K562 (cell line): ENCODE results near the gene EIF5B. TPM values are rescaled to one million over a fixed set of nuclear protein-coding genes. Genes with fewer than 3 reads are reported as not detected.

Source experiments
- ATAC-seq: fragments of 200-7000 bp; cut with Tn5 transposase; 3 replicates; pipeline ENCODE4 v1.9.1; 2020; ENCODE audit warnings: moderate library complexity
- BruUV-seq: library from RNA; stranded (reverse); fragments of 400-500 nt; replicated peaks from 2 replicates; lab custom pipeline; 2021; lab: Mats Ljungman, UMichigan
- CTCF ChIA-PET: fragments of 300-600 bp; formaldehyde crosslinking; extraction: SDS; loops from one replicate; lab custom pipeline; 2021; ENCODE audit warnings: low intra/inter-chr PET ratio; lab: Yijun Ruan, JAX
- POLR2A ChIA-PET: fragments of 300-600, 350-650 bp; sonication (Branson Sonifier 250); formaldehyde crosslinking; extraction: SDS; loops from one replicate; lab custom pipeline; 2021; ENCODE audit warnings: antibody characterized with exemption, inconsistent platforms; lab: Yijun Ruan, JAX
- DNase-seq, 4 experiments: peaks; one replicate each; pipeline versions ENCODE4 v3.0.0 to v3.0.0-alpha.2; 2011 to 2018; ENCODE audit warnings: low spot score in 3 of 4, mixed read lengths in 3 of 4; ENCODE audit errors: extremely low read depth in 1 of 4
- FAIRE-seq: peaks from 2 replicates; lab custom pipeline; 2011; peaks lifted over from hg19 to GRCh38; lab: Jason Lieb, UNC
- H2AFZ ChIP-seq: 2 replicates; pipeline ENCODE4 v1.6.0; 2011; ENCODE audit warnings: low read depth, low read length, control low read depth, inconsistent platforms
- H3K27ac ChIP-seq: fragments of 200-600 bp; 3 replicates; pipeline ENCODE4 v1.8.0; 2011; ENCODE audit warnings: low read depth, mild to moderate bottlenecking, control low read depth, inconsistent platforms, low read length, moderate library complexity, mixed read lengths; ENCODE audit errors: extremely low read depth
- H3K27me3 ChIP-seq, 2 experiments: fragments of 300-600 bp in 1 of 2; 2 replicates in 1 of 2; 3 replicates in 1 of 2; pipeline versions ENCODE4 v1.6.0 to v1.8.0; 2011; ENCODE audit warnings: inconsistent platforms in 2 of 2, low read length in 2 of 2, mild to moderate bottlenecking in 1 of 2, mixed read lengths in 1 of 2, moderate library complexity in 1 of 2; ENCODE audit not compliant: control insufficient read depth in 2 of 2, insufficient read depth in 2 of 2
- H3K36me3 ChIP-seq: fragments of 300-600 bp; 3 replicates; pipeline ENCODE4 v1.8.0; 2011; ENCODE audit warnings: mild to moderate bottlenecking, low read length, inconsistent platforms; ENCODE audit not compliant: control insufficient read depth, insufficient read depth
- H3K4me1 ChIP-seq, 2 experiments: fragments of 200-600 bp in 1 of 2; replicated peaks in 1 of 2; 2 replicates in 1 of 2; 3 replicates in 1 of 2; pipeline versions ENCODE4 v1.5.1 to v1.8.0; 2011; ENCODE audit warnings: inconsistent platforms in 2 of 2, low read length in 2 of 2, mild to moderate bottlenecking in 1 of 2, mixed read lengths in 1 of 2, moderate library complexity in 1 of 2; ENCODE audit not compliant: control insufficient read depth in 2 of 2, insufficient read depth in 2 of 2
- H3K4me2 ChIP-seq: 2 replicates; pipeline ENCODE4 v1.6.1; 2011; ENCODE audit warnings: low read length, control low read depth, inconsistent platforms, mixed read lengths; ENCODE audit not compliant: insufficient read depth
- H3K4me3 ChIP-seq: fragments of 200-600 bp; sonication (generic), shearing (Covaris generic); 2 replicates; pipeline ENCODE4 v1.5.1; 2016; ENCODE audit warnings: control low read depth, inconsistent platforms
- H3K79me2 ChIP-seq: fragments of 200-600 bp; 3 replicates; pipeline ENCODE4 v1.8.0; 2011; ENCODE audit warnings: low read length, inconsistent platforms; ENCODE audit not compliant: control insufficient read depth, insufficient read depth
- H3K9ac ChIP-seq, 2 experiments: 2 replicates each; pipeline versions ENCODE4 v1.6.0 to v1.6.1; 2011; ENCODE audit warnings: low read depth in 2 of 2, low read length in 2 of 2, control low read depth in 1 of 2, inconsistent platforms in 1 of 2, mild to moderate bottlenecking in 1 of 2, mixed read lengths in 1 of 2; ENCODE audit not compliant: insufficient read depth in 1 of 2
- H3K9me1 ChIP-seq: one replicate; pipeline ENCODE4 v1.6.0; 2011; ENCODE audit warnings: inconsistent platforms, mild to moderate bottlenecking, low read length, moderate library complexity; ENCODE audit not compliant: control insufficient read depth, insufficient read depth
- H3K9me3 ChIP-seq: replicated peaks from 2 replicates; pipeline ENCODE4 v1.5.1; 2011; ENCODE audit warnings: low read depth, low read length, inconsistent platforms; ENCODE audit not compliant: control insufficient read depth, insufficient read depth
- H4K20me1 ChIP-seq: replicated peaks from 2 replicates; pipeline ENCODE4 v1.6.1; 2011; ENCODE audit warnings: low read length, inconsistent platforms, mixed read lengths; ENCODE audit not compliant: control insufficient read depth, insufficient read depth
- ATF4 ChIP-seq: fragments of 450-650 bp; formaldehyde crosslinking; IDR thresholded peaks from 2 replicates; pipeline ENCODE4 v1.4.0; 2022; ENCODE audit warnings: mild to moderate bottlenecking, moderate library complexity
- POLR2A ChIP-seq: fragments of 450-650 bp; conservative IDR thresholded peaks from 2 replicates; pipeline ENCODE4 v1.6.1; 2016
- WGBS: fragments of 100-300 bp; shearing (Covaris generic); methylation state at CpG from one replicate; pipeline ENCODE4 v1.1.6; 2016; ENCODE audit warnings: low coverage, mixed read lengths; ENCODE audit not compliant: insufficient coverage; ENCODE audit errors: missing lambda C conversion rate; 5-methylcytosine and 5-hydroxymethylcytosine counted together
- in situ Hi-C: fragments of 300-500 bp; cut with MboI; formaldehyde crosslinking; loops from 4 replicates; pipeline ENCODE4 v1.15.0; 2018; ENCODE audit warnings: inconsistent platforms, mixed read lengths
- intact Hi-C: fragments of 100-400 bp; cut with micrococcal nuclease; formaldehyde crosslinking; loops from 2 replicates; pipeline ENCODE4 v1.14.2; 2022
- polyA plus RNA-seq, 8 experiments: library from polyadenylated mRNA; depleted of rRNA in 4 of 8; stranded (reverse) in 5 of 8; unstranded in 3 of 8; fragments of >200 nt; fragmentation: Nextera tagmentation in 2 of 8; fragmentation: Illumina TruSeq in 1 of 8; extraction: Ambion mirVana in 2 of 8; extraction: Trizol in 1 of 8; gene quantifications; 2 replicates each; pipeline versions ENCODE4 v1.2.1 to v1.2.3, GENCODE V29; 2011 to 2014; ENCODE audit warnings: inconsistent platforms in 1 of 8, missing spikeins in 1 of 8
- total RNA-seq, 7 experiments: library from RNA; depleted of rRNA in 6 of 7; stranded (reverse); fragments of >200 nt in 6 of 7; fragmentation: Illumina TruSeq in 2 of 7; extraction: Trizol in 2 of 7; gene quantifications; 2 replicates each; pipeline versions ENCODE4 v1.2.1 to v1.2.3, GENCODE V29; 2011 to 2021; ENCODE audit warnings: low replicate concordance in 1 of 7

EIF5B gene
- total and polyA plus RNA-seq, 9 of the 15 experiments (the other 6 are each of a cell fraction or from before 2014, with no cell fraction given) = 26.5 to 143 (median 47.7) TPM

DNA sequence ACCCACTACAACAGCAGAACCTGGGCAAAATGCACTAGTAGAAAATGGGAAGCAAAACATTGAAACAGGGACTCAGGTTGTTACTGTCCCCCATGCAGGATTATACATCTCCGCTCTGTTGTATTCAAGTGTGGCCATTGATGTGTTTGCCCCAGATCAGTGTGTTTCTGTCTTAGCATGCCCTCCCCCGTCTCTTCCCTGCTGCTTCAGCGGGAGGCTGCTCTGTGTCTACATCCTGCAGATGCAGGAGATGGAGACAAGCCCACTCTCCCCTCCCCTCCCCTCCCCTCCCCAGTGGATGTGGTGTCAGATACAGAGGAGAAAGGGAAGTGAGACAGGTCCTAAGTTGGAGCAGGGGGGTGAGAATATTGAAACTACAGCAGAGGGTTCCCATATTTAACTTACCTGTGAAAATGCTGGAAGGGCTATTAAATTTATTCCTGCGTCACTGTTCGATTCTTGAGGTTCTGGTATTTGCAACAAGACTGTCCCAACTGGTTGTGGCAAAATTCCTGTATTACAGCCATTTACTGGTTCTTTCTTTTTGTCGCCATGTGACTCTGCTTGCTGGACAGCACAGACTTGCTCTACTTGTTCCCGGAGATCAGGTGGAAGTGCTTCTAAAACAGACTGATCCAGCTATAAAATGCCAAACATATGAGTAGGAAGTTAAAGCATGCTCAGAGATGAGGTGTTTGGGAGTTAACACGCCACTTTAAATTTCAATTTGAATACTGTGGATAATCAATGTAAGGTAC lies 67.0 kb downstream of the EIF5B start:
- Histone ChIP-seq H4K20me1 (no peaks in the 10 kb centered on the region), H3K9me1 (no peaks in the 10 kb centered on the region), H3K4me3 (no peak overlapping the region), H3K36me3 (peaks cover 93% of the 10 kb centered on the region), H3K79me2 (no peaks in the 10 kb centered on the region), H3K4me2 (no peak overlapping the region), H3K9me3 (no peaks in the 10 kb centered on the region), H3K27ac (no peak overlapping the region), H2AFZ (no peak overlapping the region), H3K4me1 (no peaks in the 10 kb centered on the region), H3K27me3 (no peaks in the 10 kb centered on the region), H3K9ac (no peak overlapping the region)
- ChIA-PET CTCF (no interaction called here), POLR2A (interaction anchor here (0.8 to 1.2 kb wide), 3 partner anchors 10 to 16 kb away, joined by 3 to 4 read pairs (median 3); no protein-coding TSS in a partner anchor)
- ATAC-seq = peak; percentile 16; the same call in 2 of the 3 replicates
- BruUV-seq = no TSS peak
- intact Hi-C loops (no loop called here), in situ Hi-C loops (no loop called here)
- 88% methylated on average over 8 of the region's 8 CpGs for WGBS
- TF ChIP-seq ATF4 = no peak
- TF ChIP-seq POLR2A = peak; percentile 9; the same call in 1 of the 2 replicates
- DNase-seq = no peak
- FAIRE-seq = no peak
